SK-N-SH treated with all-trans-retinoic acid at 6 μM for 48 hours (cell line): ENCODE results near the gene MAP2K1.

ENCODE experiments used
- ARNTL ChIP-seq: fragments of 450-650 bp; formaldehyde crosslinking; IDR thresholded peaks from 2 replicates; pipeline ENCODE4 v1.5.0; 2020; ENCODE audit warnings: low read depth, mild to moderate bottlenecking, moderate library complexity, borderline replicate concordance
- PATZ1 ChIP-seq: fragments of 250-450 bp; sonication (Bioruptor Pico); IDR thresholded peaks from 2 replicates; pipeline ENCODE4 v1.8.0; 2020; ENCODE audit warnings: mild to moderate bottlenecking, moderate library complexity, borderline replicate concordance
- TOX ChIP-seq: fragments of 250-450 bp; sonication (Bioruptor Pico); IDR thresholded peaks from 2 replicates; pipeline ENCODE4 v1.8.0; 2021; ENCODE audit warnings: mild to moderate bottlenecking, moderate library complexity, borderline replicate concordance
- ZFP3 ChIP-seq: fragments of 250-450 bp; sonication (Bioruptor Pico); IDR thresholded peaks from 2 replicates; pipeline ENCODE4 v1.5.0; 2020; ENCODE audit warnings: mild to moderate bottlenecking, moderate library complexity
- ZFP30 ChIP-seq: fragments of 450-650 bp; formaldehyde crosslinking; IDR thresholded peaks from 2 replicates; pipeline ENCODE4 v1.5.0; 2022; ENCODE audit warnings: mild to moderate bottlenecking, moderate library complexity
- ZNF565 ChIP-seq: fragments of 450-650 bp; formaldehyde crosslinking; conservative IDR thresholded peaks from 2 replicates; pipeline ENCODE4 v1.5.0; 2020; ENCODE audit warnings: low read depth, mild to moderate bottlenecking, moderate library complexity

- TF ChIP-seq TOX (CRISPR knock-in tag) (no peak), ZNF565 (CRISPR knock-in tag) (no peak), PATZ1 (CRISPR knock-in tag) (no peak), ZFP30 (CRISPR knock-in tag) (no peak), ARNTL (no peak), ZFP3 (no peak)
These were observed 148.3 kb downstream of the MAP2K1 start for GRCh38 chr15:66535056-66535455.
